GM19324 (cell line): Measurements from ENCODE around the gene SMIM36.
"Not testable (repeated sequence)": the region's sequence is repeated elsewhere in the genome, so short reads cannot be mapped to it uniquely, and the experiment has no call there.

Experiments
- ATAC-seq: cut with Tn5 transposase; IDR thresholded peaks from one replicate; pipeline ENCODE4 v1.9.1; 2021; ENCODE audit warnings: mild to moderate bottlenecking, moderate library complexity; ENCODE audit not compliant: unreplicated experiment, low FRiP score

The SMIM36 gene

GRCh38 chr17:55510986-55511721, at the start of gene SMIM36:
Gene SMIM36, minus strand, starts transcription at chr17:55511452.
- ATAC-seq = no peak

DNA sequence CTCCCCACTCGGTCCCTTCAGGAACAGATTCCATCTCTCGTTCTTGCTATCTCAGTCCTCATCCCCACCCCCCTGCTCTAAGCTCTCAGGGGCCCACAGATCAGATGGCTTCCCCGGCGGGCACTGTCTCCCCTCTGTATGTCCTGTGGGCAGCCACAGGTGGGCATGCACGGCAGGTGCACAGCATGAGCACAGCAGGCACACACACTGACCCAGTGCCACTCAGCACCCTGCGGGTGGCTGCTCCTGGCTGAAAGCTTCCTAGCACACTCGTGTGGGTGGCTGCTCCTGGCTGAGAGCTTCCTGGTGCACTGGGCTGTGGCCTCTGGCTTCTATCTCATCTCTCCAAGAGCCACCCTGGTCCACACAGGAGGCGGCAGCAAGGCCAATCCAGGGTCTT, 44.5 kb upstream of the SMIM36 start:
- no peak for ATAC-seq

- ATAC-seq = no peak
These were observed 37.9 kb upstream of the SMIM36 start for GRCh38 chr17:55549140-55549539.

DNA sequence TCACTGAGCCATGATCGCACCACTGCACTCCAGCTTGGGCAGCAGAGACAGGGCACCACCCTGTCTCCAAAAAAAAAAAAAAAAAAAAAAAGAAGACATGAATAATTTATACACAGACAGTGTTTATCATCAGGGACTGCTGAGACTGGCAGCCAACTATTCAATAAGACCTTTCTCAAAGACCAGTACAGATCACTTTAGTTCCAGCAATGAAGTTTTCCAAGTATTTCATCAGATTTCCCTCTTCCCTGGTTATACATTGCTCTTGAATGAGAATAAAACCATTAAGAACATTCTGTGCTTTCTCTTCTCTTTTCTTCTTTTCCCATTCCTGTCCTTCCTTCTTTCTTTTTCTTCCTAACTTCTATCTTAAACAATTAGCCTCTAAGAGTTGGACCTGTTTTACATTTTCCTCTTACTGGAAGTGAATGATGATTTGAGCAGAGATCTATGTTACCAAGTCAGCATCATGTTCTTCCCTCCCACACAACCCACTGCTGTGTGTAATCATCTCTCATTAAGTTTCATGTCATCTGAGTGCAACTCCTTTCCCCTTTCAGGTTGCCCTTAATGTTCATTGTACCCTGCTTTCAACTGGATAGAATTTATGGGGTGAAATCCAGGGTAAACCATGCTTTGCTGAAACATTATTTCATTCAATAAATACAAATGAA, 35.9 kb upstream of the SMIM36 start:
- no peak for ATAC-seq

- ATAC-seq = no peak
These were observed 35.2 kb upstream of the SMIM36 start for GRCh38 chr17:55546481-55546880.

GRCh38 chr17:55545806-55546205, 34.6 kb upstream of the SMIM36 start:
- no peak for ATAC-seq

DNA sequence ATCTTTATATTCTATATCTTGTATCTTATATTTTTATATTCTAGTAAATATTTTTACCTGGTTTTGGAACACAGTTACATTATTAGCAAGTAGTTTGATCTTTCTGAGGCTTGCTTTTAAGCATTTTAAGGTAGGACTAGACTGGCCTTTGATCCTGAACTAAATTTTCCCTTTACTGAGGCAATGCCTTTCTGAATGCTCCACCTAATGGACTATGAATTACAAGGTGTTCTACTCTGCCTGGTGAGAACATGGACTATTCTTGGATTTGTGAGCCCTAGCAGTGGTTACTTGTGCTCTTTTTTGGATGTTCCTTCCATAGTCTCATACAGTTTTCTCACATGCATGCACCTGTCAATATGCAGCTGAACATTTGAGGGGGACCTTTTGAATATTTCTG, 32.5 kb upstream of the SMIM36 start:
- no peak for ATAC-seq

DNA sequence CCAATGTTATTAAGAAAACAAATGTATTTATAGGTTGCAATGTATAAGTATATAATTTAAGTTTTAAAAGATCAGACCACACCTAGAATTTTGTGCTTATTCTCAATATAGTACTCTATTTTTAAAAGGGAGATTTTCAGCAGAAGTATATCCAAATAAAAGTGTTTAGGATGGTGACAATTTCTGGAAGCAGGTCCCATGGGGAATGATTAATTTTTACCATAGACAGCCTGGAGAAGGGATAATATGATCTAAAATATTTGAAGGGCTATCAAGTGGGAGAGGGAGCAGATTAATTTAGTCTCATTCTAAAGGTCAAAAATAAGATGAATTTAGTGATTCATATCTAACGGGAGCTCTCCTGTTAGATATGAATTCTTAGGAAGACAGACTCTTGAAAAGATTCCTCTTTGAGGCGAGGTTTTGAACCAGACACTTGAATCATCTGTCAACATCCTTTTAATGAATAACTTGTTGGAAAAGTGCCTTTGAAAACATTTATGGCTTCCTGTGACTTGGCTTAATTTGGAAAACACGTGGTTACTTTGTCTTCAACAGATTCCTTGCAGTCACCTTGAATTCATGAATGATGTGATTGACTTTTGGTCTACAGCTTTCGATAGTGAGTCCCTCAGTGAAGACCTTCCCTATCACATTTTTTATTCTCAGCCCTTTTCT, 29.3 kb upstream of the SMIM36 start:
- no peak for ATAC-seq

DNA sequence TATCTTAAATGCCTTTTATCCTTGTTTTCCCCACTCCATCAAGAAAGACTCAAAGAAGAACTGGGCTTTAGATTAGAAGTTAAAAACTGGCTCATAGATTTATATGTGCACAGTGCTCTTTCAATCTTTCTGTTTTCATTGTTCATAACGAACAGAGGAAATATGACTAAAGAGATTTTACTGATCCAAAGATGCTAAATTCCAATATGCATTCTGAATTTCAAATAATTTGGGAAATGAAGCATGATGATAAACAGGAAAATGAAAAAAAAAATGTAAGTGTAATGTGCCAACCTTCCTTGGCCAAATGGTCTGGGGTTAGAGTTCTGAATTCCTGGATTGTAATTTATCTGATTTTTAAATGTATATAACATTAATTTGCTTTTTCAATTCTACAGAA, 25.0 kb upstream of the SMIM36 start:
- no peak for ATAC-seq

- ATAC-seq = no peak
These were observed 22.4 kb upstream of the SMIM36 start for GRCh38 chr17:55533608-55534007.

GRCh38 chr17:55532670-55533069, 21.4 kb upstream of the SMIM36 start:
- ATAC-seq = no peak

GRCh38 chr17:55531053-55531728, 19.9 kb upstream of the SMIM36 start:
- ATAC-seq = no peak

DNA sequence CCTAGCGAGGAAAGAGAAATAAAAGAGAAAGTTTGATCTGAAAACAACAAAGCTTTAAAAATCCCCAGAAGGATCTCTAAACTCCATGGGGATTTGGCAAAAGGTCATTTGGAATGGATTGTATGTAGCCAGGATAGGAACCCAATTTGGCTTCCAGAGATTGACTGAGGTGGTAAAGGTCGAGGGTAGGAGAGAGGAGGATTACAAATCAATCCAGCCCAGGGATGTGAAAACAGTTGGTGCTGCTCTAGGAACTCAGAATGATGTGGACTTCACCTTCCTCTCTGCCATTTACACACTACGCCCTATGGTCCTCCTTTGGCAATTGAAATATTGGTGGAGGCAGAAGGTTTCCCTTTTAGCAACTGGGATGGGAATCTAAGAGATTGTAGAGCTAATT, 18.8 kb upstream of the SMIM36 start:
- ATAC-seq = no peak

GRCh38 chr17:55527540-55528118, 16.4 kb upstream of the SMIM36 start:
- no peak for ATAC-seq

DNA sequence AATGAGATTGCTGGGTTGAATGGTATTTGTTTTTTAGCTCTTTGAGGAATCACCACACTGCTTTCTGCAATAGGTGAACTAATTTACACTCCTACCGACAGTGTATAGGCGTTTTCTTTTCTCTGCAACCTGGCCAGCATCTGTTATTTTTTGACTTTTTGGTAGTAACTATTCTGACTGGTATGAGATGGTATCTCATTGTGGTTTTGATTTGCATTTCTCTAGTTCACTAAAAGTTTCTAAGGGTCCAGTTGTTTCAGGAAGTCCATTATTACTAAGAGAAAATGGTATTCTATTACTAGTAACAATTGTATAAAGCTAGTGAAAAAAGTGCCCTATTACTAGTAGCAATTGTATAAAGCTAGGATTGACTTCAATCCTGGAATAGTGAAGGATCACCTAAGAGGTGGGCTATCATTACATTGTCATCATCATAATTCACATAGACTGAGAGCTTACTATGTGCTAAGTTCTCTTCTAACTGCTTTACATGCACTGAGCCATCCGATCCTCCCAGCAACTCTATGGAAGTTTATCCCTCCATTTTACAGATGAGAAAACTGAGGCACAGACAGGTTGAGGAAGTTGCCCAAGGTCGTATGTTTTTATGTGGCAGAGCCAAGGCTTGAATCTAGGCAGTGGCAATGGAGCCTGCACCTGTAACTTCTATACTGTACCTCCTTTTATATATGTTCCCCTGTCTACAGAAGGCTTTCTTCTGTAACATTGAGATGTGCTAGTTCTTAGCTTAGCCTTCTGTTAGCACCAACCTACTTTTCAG, 13.4 kb upstream of the SMIM36 start:
- ATAC-seq = no peak

DNA sequence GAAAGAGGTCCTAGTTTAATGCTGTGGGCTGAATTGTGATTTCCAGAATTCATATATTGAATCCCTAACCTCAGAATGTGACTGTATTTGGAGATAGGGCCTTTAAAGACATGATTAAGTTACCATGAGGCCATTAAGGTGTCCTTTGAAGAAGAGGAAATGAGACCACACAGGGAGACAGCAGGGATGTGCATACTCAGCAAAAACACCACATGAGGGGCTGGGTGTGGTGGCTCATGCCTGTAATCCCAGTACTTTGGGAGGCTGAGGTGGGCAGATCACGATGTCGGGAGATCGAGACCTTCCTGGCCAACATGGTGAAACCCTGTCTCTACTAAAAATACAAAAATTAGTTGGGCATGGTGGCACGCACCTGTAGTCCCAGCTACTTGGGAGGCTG, 11.8 kb upstream of the SMIM36 start:
- not testable (repeated sequence) for ATAC-seq

- no peak for ATAC-seq
These were observed 9.9 kb upstream of the SMIM36 start for GRCh38 chr17:55521186-55521585.

DNA sequence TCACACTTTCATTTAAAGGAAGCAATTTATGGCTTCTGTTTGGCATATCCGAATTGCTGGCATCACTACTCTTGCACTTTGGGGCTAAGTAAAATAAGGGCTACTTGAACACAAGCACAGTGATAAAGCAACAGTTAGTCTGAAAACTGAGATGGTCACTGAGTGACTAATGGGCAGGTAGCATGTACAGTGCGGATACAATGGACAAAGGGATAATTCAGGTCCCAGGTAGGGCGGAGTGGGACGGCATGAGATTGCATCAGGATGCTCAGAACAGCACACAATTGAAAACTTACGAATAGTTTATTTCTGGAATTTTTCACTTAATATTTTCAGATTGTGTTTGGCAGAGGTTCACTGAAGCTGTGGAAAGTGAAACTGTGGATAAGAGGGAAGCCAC, 9.2 kb upstream of the SMIM36 start:
- no peak for ATAC-seq

DNA sequence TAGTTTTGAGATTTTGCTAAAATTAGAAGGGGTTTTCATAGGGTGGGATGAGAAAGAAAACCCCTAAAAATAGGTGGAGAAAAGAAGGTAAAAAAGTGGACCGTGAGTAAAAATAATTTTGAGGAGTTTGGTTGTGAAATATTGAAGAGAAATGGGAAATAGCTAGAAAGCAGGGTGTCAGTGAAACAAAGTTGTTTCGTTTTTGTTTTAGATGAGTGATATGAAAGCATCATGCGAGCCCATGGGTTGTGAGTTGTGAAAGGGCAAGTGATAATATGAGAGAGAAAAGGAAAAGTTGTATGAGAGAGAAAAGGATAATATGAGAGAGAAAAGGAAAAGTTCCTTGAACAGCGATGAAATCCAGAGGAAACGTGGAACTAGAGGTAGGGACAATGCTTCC, 7.3 kb upstream of the SMIM36 start:
- no peak for ATAC-seq
